Endometrial microvascular endothelial cells (primary cell): ENCODE measurements around the gene STOM. TPM values are rescaled to one million over a fixed set of nuclear protein-coding genes. Genes with fewer than 3 reads are reported as not detected.

Experiments
- in situ Hi-C: cut with HindIII; loops from 2 replicates; pipeline ENCODE4 v1.10.0; 2017; ENCODE audit warnings: low sequenced_read_pairs, low pct_unique_long_range_greater_than_20kb; ENCODE audit errors: inconsistent ontology term
- total RNA-seq: library from RNA; depleted of rRNA; stranded (reverse); fragments of >200 nt; gene quantifications from one replicate; pipeline ENCODE4 v1.2.3, GENCODE V29; 2015; ENCODE audit errors: inconsistent ontology term

The STOM gene
- total RNA-seq, 1 donor from 2014 or later: 203 TPM

DNA sequence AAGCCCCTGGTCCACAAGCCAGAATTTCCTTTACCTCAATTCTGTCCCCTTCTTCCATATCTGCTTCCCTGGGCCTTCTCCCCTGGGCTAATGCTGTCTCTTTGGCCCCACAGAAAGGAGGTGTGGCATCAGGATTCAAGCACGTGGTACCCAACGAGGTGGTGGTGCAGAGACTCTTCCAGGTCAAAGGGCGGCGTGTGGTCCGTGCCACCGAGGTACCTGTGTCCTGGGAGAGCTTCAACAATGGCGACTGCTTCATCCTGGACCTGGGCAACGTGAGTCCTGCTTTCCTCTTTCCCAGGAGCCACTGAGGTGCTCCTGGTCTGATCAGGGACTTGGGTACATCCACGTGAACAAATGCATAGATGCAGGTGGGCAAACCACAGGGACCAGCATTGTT is 59.5 kb downstream of the STOM start:
- in situ Hi-C loops: no loop called here

- in situ Hi-C loops: no loop called here
These were observed 60.1 kb downstream of the STOM start for GRCh38 chr9:121309833-121310425.

DNA sequence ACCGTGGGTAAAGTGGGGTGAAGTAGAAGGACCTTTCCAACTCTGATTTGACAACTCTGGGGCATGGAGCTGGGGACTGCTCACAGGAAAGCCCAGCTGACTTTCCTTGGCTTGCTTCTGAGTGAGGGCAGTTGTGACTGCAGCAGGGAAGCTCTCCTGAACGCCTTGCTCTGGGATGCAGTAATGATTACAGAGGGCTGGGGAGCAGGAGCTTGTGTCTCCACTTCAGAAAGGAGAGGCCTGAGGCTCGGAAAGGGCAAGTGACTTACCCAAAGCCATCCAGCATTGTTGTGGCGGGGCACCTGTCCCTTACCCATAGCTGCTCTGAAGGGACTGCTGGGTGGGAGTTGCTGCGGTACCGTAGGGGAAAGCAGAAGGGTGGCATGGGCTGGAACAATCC is 60.9 kb downstream of the STOM start:
- in situ Hi-C loops: no loop called here

- in situ Hi-C loops: no loop called here
These were observed 61.3 kb downstream of the STOM start for GRCh38 chr9:121308765-121309164.

DNA sequence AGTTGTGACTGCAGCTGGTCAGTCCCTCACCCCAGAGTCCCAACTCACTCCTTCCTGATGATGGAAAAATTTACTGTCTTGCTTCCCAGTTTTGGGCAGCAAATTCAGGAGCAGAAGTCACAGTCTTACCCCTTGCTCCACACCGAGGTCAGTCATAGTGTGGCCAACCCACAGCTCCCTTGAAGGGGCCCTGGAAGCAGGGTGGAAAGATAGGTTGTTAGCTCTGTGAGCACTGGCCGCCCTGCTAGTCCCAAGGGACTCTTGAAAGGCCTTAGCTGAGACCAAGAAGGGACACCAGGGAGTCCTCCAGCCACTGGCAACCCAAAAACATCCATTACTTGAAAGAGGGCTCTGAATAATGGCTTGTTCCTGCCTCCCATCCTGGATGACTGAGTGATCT is 62.1 kb downstream of the STOM start:
- in situ Hi-C loops: no loop called here

GRCh38 chr9:121305269-121305994 is 64.6 kb downstream of the STOM start:
- in situ Hi-C loops: no loop called here

- in situ Hi-C loops: no loop called here
These were observed 65.3 kb downstream of the STOM start for GRCh38 chr9:121304707-121305106.

- in situ Hi-C loops: no loop called here
These were observed 66.3 kb downstream of the STOM start for GRCh38 chr9:121303456-121304451.

DNA sequence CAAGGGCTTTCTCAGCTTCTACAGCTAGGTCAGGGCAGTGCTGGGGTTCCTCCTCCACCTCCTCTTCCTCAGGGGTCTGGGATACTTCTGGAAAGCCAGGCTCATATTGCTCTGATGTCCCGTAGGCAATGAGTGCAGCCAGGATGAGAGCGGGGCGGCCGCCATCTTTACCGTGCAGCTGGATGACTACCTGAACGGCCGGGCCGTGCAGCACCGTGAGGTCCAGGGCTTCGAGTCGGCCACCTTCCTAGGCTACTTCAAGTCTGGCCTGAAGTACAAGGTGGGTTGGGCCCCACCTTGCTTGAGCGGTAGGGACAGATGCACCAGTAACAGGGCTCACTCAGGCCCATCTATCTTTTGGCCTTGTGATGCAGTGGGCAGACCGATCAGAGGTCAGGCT is 67.3 kb downstream of the STOM start:
- in situ Hi-C loops: no loop called here

GRCh38 chr9:121302341-121302740 is 67.7 kb downstream of the STOM start:
- in situ Hi-C loops: no loop called here

GRCh38 chr9:121301881-121302286 is 68.2 kb downstream of the STOM start:
- in situ Hi-C loops: no loop called here

DNA sequence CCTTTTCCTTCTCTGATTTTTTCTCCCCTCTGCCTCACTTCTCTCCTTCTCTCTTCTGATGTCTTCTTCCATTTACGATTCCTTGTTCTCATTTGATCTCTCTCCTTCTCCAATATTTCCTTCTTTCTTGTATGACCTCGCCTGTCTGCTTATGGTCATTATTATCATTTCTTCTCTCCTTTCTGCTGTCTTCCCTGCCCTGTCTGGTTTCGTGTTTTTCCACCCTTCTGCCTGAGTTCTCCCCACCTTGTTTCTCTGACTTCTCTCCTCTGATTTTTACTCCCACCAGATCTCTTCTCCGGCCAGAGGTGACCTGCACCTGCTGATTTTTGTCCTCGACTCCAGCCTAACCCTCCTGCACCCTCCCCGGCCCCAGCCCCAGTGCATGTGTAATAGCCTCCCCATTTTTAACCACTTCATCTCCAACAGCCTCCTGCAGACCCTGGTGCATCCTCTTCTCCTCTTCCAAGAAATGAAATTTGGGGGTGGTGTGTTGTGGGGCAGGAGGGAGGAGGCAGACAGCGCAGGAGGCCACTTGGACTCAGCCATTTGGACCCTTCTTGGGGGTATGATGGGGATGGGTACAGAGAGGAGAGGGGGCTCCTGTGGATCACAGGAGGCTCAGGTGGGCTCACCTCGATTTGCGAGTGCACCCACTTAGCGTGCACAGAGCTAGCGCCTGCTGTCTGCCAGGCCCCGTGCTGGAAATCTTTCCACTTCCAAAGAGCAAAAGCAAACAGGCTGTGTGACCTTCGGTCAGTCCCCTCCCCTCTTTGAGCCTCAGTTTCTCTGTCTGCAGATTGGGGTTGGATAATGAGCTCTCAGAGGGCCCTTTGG is 69.5 kb downstream of the STOM start:
- in situ Hi-C loops: no loop called here

- in situ Hi-C loops: no loop called here
These were observed 70.4 kb downstream of the STOM start for GRCh38 chr9:121299467-121300282.

- in situ Hi-C loops: no loop called here
These were observed 71.2 kb downstream of the STOM start for GRCh38 chr9:121298689-121299466.

GRCh38 chr9:121298016-121298538 is 72.0 kb downstream of the STOM start:
- in situ Hi-C loops: no loop called here

GRCh38 chr9:121297389-121297788 is 72.7 kb downstream of the STOM start:
- in situ Hi-C loops: no loop called here
